NCI-H82 treated with DMSO at 0.1 percent for 48 hours (cell line): ENCODE measurements around the gene TRPV2.
"Not testable (repeated sequence)": the region's sequence is repeated elsewhere in the genome, so short reads cannot be mapped to it uniquely, and the experiment has no call there.

Experiments used
- DNase-seq: peaks from one replicate; lab custom pipeline; 2025; ENCODE audit not compliant: unreplicated experiment; lab: John Stamatoyannopoulos, UW

The TRPV2 gene, protein sequence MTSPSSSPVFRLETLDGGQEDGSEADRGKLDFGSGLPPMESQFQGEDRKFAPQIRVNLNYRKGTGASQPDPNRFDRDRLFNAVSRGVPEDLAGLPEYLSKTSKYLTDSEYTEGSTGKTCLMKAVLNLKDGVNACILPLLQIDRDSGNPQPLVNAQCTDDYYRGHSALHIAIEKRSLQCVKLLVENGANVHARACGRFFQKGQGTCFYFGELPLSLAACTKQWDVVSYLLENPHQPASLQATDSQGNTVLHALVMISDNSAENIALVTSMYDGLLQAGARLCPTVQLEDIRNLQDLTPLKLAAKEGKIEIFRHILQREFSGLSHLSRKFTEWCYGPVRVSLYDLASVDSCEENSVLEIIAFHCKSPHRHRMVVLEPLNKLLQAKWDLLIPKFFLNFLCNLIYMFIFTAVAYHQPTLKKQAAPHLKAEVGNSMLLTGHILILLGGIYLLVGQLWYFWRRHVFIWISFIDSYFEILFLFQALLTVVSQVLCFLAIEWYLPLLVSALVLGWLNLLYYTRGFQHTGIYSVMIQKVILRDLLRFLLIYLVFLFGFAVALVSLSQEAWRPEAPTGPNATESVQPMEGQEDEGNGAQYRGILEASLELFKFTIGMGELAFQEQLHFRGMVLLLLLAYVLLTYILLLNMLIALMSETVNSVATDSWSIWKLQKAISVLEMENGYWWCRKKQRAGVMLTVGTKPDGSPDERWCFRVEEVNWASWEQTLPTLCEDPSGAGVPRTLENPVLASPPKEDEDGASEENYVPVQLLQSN

DNA sequence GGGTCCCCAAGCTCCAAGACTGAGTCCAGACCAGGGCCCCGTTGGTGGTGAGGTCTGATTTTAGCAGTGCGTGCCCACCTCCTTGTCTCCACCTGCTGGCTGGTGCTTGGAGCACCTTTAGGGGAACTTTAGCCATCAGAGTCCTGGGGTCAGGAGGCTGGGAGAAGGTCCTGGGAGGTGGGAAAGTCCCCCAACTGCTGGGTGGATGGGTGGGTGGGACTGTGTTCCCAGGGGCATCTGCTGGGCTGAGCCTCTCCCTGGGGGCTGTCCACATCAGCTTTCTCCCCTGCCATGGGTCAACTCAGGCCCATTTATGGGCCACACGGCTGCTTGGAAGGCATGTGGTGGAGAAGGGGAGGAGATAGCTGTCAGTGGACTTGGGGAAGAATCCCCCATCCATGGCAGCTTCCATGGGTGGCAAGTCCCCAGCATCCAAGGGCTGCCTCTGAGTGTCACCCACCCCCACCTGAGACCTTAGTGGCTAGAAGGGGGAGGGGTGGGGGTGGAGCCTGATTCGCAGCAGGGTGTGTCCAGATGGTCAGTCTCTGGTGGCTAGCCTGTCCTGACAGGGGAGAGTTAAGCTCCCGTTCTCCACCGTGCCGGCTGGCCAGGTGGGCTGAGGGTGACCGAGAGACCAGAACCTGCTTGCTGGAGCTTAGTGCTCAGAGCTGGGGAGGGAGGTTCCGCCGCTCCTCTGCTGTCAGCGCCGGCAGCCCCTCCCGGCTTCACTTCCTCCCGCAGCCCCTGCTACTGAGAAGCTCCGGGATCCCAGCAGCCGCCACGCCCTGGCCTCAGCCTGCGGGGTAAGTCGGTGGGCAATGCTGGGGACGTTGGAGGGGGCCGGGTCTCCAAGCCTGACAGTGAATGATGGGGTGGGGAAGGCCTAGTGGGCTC, at the start of gene TRPV2:
Gene TRPV2 (plus strand): TSS at position 541 of the 894 bp plus-strand sequence. CDS start 2,098 bp downstream, outside the sequence.
- DNase-seq: no peak

DNA sequence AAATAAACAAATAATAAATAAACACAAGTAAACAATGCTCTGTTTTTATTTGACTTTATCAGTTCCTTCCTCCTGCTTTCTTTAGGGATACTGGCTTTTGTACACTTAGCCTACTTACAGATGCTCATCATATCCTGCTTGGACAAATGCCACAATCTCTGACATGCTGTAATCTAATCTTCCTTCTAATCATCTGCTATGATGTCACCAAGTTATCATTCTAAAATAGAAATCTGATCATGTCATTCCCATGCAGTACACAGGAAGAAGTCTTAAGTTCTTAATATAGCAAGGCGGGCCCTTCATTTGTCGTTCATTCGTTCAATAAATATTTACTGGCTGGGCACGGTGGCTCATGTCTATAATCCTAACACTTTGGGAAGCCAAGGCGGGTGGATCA, 43.6 kb upstream of the TRPV2 start:
- no peak for DNase-seq

DNA sequence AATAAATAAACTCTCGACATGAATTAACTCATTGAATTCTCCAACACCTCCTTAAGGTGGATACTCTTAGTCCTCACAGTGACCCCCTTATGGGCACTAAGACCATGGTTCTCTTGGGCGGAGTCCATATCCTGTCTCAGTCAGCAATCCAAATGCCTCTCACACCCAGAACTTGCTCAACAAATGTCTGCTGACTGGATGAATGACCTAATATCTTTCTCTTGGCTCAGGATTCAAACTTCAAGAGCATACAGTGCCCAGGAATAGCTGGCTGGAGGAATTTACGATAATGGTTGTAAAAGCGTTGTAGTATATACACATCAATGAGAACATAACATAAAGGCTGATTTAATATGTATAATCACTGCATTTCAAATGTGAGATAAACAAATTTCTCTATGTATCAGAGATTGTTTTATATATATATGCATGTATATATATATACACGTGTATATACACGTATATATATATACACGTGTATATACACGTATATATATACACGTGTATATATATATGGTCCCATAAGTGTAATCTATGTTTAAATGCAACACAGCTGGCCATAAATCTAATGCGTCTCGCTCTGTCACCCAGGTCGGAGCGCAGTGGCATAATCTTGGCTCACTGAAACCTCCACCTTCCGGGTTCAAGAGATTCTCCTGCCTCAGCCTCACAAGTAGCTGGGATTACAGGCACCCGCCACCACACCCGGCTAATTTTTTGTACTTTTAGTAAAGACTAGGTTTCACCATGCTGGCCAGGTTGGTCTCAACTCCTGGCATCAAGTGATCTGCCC, 41.0 kb upstream of the TRPV2 start:
- no peak for DNase-seq

DNA sequence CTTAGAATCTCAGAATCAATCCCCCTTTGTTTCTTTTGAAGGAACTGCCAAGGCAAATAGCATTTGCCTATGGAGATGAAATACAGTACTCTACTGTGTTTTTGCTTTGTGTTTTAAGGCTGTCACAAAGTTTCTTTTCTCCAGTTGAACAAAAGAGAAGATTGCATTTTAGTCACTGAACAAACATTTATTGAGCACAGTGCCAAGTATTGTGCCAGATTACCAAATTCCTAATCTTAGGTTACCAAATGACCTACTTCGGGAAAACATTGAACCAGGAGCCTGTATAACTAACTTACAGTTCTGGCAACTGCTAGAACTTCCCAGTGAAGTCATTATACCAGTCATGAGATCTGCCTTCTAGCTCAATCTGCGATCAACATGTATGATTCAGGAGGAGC, 37.4 kb upstream of the TRPV2 start:
- no peak for DNase-seq

DNA sequence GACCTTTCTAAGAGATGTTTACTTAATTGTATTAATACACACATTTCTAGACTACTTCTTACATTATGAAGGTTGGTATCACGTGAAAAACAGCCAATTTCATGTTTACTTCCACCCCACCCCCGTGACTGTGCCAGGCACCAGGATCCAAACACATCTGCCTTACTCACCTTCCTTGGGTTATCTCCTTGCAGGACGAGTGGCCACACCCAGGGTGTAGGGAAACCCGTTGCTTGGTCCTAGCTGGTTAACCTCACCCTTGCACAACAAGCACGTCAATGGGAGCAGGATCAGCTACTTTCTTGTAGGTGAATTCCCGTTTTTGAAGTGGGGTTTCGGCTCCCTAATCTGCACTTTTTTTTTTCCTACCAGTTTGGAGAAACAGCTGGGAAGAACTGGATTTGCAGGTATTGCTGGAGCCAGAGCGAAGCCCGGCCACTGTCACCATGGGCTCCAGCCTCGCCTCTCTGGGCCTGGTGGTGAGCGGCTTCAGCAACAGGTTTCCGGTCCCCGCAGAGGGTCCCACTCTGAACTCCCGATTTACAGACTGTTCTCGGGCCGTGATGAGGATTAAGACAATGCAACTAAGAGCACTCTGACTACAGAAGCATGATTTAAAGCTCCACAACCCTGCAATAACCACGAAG, 36.6 kb upstream of the TRPV2 start:
- no peak for DNase-seq

DNA sequence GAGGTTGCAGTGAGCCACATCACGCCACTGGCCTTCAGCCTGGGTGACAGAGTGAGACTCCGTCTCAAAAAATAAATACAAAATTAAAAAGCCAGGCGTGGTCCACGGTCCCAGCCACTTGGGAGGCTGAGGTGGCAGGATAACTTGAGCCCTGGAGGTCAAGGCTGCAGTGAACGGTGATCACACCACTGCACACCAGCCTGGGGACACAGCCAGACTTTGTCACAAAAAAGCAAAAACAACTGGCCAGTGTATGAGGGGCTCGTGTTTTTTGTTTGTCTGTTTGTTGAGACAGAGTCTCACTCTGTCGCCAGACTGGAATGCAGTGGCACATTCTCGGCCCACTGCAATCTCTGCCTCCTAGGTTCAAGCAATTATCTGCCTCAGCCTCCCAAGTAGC, 35.7 kb upstream of the TRPV2 start:
- DNase-seq: no peak

DNA sequence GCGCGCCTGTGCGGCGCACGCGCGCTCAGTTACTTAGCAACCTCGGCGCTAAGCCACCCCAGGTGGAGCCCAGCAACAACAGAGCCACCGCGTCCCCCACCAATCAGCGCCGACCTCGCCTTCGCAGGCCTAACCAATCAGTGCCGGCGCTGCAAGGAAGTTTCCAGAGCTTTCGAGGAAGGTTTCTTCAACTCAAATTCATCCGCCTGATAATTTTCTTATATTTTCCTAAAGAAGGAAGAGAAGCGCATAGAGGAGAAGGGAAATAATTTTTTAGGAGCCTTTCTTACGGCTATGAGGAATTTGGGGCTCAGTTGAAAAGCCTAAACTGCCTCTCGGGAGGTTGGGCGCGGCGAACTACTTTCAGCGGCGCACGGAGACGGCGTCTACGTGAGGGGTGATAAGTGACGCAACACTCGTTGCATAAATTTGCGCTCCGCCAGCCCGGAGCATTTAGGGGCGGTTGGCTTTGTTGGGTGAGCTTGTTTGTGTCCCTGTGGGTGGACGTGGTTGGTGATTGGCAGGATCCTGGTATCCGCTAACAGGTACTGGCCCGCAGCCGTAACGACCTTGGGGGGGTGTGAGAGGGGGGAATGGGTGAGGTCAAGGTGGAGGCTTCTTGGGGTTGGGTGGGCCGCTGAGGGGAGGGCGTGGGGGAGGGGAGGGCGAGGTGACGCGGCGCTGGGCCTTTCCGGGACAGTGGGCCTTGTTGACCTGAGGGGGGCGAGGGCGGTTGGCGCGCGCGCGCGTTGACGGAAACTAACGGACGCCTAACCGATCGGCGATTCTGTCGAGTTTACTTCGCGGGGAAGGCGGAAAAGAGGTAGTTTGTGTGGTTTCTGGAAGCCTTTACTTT, 34.5 kb upstream of the TRPV2 start, which contains the start of gene UBB:
Gene UBB (plus strand): TSS at position 452 of the 856 bp plus-strand sequence. CDS start 817 bp downstream, outside the sequence.
- no peak for DNase-seq

DNA sequence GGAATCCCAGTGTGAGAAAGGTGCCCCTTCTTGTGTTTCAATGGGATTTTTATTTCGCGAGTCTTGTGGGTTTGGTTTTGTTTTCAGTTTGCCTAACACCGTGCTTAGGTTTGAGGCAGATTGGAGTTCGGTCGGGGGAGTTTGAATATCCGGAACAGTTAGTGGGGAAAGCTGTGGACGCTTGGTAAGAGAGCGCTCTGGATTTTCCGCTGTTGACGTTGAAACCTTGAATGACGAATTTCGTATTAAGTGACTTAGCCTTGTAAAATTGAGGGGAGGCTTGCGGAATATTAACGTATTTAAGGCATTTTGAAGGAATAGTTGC, 33.9 kb upstream of the TRPV2 start:
- no peak for DNase-seq

DNA sequence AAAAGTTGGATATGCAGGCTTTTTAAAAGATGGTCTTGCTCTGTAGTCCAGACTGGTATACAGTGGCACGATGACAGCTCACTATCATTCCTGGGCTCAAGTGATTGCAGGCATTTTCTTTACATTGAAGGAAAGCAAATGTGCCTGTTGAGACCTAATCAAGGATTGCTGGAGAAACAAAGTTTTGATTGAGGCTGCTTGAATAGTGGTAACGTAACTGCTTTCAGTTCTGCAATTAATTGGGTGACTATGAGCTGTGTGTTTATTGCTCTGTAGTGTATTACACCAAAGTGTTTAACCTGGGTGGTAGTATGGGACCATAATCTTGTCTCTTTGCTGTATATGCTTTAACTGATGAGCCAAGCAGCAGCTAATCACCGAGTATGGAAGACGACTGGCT, 32.2 kb upstream of the TRPV2 start:
- DNase-seq: no peak

DNA sequence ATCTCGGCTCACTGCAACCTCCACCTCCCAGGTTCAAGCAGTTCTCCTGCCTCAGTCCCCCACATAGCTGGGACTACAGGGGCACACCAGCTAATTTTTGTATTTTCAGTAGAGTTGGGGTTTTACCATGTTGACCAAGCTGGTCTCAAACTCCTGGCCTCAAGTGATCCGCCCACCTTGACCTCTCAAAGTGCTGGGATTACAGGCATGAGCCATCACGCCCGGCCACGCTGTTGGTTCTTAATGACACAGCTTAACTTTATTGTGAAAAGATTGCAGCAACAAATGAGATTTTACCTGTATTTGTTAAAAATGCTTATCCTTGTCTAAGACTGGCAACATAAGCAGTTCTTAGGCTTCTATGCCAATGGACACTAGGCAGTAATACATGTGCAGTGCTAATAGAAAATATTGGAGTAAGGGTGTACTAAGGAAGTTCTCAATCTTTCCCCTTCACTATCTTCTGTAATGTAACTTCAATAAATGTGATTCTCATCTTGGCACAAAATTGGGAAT, 31.5 kb upstream of the TRPV2 start:
- no peak for DNase-seq

DNA sequence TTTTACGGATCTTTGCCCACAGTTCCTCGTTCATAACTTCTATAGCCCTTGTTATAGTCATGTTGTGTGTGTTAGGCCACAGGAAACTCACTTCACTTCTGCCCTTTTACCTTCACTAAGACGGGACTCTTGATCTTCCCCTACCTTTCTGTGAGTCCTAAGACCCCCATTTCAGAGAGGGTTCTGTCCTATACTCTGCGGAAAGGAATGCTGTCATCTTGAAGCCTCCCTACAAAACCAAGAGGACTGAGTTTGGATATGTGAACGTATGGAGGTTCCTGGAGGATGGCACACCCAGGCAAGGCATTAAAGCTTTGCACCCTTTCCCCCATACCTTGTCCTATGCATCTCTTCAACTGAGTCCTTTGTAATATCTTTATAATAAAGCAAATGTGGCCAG, 30.8 kb upstream of the TRPV2 start:
- no peak for DNase-seq

DNA sequence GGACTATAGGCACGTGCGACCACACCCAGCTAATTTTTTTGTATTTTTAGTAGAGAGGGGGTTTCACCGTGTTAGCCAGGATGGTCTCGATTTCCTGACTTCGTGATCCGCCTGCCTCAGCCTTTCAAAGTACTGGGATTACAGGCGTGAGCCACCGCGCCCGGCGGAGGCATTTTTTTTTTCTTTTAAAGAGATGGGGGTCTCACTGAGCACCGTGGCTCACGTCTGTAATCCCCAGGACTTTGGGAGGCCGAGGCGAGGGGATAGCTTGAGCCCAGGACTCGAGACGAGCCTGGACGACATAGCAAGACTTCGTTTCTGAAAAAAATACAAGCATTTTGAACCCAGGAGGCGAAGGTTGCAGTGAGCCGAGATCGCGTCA, 29.3 kb upstream of the TRPV2 start:
- DNase-seq: not testable (repeated sequence)

DNA sequence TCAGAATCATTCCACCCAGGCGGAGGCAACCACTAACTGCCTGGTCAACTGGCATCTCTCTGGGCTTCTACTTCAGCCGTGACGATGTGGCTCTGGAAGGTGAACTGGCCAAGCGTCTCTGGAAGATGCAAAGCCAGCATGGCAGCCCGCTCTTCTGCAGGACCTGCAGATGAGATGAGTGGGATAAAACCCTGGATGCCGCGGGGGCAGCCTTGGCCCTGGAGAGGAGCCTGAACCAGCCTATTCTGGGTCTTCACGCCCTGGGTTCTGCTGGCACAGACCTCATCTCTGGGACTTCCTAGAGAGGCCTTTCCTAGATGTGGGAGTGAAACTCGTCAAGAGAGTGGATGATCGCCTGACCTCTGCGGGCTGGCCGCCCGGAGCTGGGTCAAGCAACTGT, 23.9 kb upstream of the TRPV2 start:
- DNase-seq: no peak

DNA sequence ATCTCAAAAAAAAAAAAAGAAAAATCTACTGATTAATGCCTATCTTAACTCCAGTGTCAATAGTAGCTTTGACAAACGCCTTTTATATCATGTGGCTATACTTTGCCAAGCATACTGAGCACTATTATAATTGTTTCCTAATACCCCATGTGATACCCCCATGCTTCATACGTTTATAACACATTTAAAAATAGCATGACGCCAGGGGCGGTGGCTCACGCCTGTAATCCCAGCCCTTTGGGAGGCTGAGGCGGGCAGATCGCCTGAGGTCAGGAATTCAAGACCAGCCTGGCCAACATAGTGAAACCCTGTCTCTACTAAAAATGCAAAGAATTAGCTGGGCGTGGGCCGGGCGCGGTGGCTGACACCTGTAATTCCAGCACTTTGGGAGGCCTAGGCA, 22.9 kb upstream of the TRPV2 start:
- DNase-seq: not testable (repeated sequence)

DNA sequence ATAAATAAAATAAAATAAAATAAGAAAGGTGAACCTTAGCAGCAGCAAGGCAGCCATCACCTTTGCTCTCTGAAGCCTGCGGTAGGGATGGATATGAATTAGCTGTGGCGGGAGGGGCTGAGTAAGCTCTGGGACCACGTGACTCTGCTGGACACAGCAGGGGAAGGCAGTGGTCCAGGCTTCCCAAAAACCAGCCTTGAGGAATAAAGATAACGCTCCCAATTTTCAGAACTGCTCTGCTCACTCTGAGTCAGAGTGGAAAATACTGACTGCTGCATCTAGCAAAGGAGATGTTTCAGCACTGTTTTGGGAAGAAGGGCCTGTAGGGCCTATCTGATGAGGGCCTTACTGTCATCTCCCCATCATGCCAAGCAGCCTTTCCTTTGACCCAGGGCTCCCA, 19.5 kb upstream of the TRPV2 start:
- DNase-seq: not testable (repeated sequence)

DNA sequence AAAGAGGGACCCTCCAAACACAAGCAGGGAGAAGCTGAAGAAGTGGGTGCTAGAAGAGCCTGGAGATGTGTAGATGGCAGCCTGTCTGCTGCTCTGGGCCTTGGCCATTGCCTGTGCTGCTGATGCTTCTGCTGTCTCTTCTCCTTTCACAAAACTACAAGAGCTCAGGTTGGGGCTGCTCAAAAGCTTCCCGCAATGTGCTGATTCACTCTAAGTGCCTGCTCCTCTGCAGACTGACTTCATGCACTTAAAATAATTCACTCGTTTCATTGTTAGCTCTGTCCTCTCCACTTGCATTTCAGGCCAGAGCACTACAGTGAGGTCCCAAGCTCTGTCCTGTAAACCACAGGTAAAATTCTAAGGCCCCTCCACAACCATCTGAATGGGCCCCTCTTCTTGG, 18.7 kb upstream of the TRPV2 start:
- not testable (repeated sequence) for DNase-seq

DNA sequence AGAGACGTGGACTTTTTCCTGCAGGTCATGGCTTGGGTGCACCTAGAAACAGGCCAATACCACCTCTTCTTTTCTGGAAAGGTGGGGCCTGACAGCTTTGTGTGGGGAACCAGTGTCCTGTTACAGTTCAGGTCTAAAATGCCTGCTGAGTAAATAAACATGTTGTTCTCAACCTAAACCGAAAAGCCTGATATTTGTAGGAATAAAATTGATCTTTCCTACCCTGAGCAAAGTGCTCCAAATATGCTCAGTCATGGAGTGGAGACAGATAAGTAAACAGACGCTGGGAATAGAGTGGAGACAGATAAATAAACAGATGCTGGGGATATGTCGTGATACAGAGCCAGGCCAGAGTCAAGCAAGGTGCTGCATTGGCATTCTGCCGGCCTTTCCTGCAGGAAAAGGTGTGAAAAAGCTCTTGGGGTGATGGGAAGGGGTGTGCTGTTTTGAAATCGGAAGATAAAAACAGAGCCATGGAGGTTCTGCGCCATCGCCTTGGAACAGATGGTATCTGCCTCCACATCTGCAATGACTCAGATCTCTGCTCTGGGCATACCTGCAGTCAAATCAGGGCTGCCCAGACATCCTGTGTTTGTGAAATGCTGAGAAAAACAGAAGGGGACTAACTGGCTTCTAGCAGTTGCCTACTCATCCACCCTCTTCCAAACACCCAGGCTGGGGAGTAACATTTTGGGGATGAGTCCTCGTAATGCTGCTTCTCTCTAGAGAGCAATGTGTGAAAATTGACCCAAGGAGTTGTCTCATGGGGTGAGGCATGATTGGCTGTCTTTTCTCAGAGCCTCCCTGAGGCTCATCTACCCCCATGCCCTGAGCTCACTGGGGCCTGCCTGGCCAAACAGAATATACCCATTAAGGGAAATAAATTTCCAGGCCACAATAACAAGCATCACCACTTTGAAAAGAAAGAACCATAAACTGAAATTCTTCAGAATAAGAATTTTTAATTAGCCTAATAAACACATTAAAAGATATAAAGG, 16.8 kb upstream of the TRPV2 start:
- no peak for DNase-seq

DNA sequence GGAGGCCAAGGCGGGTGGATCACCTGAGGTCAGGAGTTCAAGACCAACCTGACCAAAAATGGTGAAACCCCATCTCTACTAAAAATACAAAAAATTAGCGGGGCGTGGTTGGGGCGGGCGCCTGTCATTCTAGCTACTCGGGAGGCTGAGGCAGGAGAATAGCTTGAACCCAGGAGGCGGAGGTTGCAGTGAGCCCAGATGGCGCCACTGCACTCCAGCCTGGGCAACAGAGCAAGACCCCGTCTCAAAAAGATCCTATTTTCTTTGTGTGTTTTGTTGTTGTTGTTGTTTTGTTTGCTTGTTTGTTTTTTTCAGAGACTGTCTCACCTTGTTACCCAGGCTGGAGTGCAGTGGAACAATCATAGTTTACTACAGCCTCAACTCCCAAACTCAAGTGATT, 11.5 kb upstream of the TRPV2 start:
- not testable (repeated sequence) for DNase-seq
